Endothelial cell of umbilical vein (primary cell): ENCODE data around the gene TMEM61. TPM values are rescaled to one million over a fixed set of nuclear protein-coding genes. Genes with fewer than 3 reads are reported as not detected.

Experiments used
- BruUV-seq: library from RNA; stranded (reverse); fragments of 400-500 nt; replicated peaks from 2 replicates; lab custom pipeline; 2021; lab: Mats Ljungman, UMichigan
- CTCF ChIA-PET: fragments of 300-600, 350-600 bp; sonication (Branson Sonifier 250); formaldehyde crosslinking; loops from one replicate; lab custom pipeline; 2021; ENCODE audit warnings: antibody characterized with exemption, inconsistent platforms; lab: Charles Lee
- POLR2A ChIA-PET: fragments of 300-600, 350-600 bp; sonication (Branson Sonifier 250); formaldehyde crosslinking; loops from one replicate; lab custom pipeline; 2021; ENCODE audit warnings: antibody characterized with exemption, inconsistent platforms; lab: Charles Lee
- DNase-seq: peaks from one replicate; pipeline ENCODE4 v3.0.0-alpha.2; 2011; ENCODE audit warnings: low read depth, low spot score
- FAIRE-seq: peaks from 2 replicates; lab custom pipeline; 2011; peaks lifted over from hg19 to GRCh38; lab: Jason Lieb, UNC
- H2AFZ ChIP-seq: 2 replicates; pipeline ENCODE4 v1.6.0; 2012; ENCODE audit warnings: low read depth, low read length, control low read depth, inconsistent platforms
- H3K27ac ChIP-seq: 2 replicates; pipeline ENCODE4 v1.5.1; 2011; ENCODE audit warnings: low read depth, mild to moderate bottlenecking, control low read depth, low read length, moderate library complexity; ENCODE audit not compliant: insufficient read depth
- H3K27me3 ChIP-seq, 2 experiments: 2 replicates each; pipeline versions ENCODE4 v1.6.0 to v1.6.1; 2011; ENCODE audit warnings: low read length in 2 of 2, mixed read lengths in 1 of 2; ENCODE audit not compliant: control insufficient read depth in 2 of 2, insufficient read depth in 2 of 2
- H3K36me3 ChIP-seq, 2 experiments: 2 replicates in 1 of 2; 3 replicates in 1 of 2; pipeline ENCODE4 v1.5.1; 2011; ENCODE audit warnings: low read length in 2 of 2, mild to moderate bottlenecking in 1 of 2, moderate library complexity in 1 of 2; ENCODE audit not compliant: control insufficient read depth in 2 of 2, insufficient read depth in 2 of 2; ENCODE audit errors: extremely low read depth in 1 of 2
- H3K4me1 ChIP-seq: 3 replicates; pipeline ENCODE4 v1.5.1; 2011; ENCODE audit warnings: mild to moderate bottlenecking, low read length; ENCODE audit not compliant: control insufficient read depth, insufficient read depth; ENCODE audit errors: extremely low read depth
- H3K4me2 ChIP-seq: 2 replicates; pipeline ENCODE4 v1.6.1; 2011; ENCODE audit warnings: low read length, control low read depth, mixed read lengths; ENCODE audit not compliant: insufficient read depth
- H3K4me3 ChIP-seq, 3 experiments: fragments of 200-600 bp in 1 of 3; sonication (generic), shearing (Covaris generic) in 1 of 3; replicated peaks in 1 of 3; 2 replicates each; pipeline ENCODE4 v1.5.1; 2011 to 2016; ENCODE audit warnings: control low read depth in 3 of 3, low read length in 3 of 3, mild to moderate bottlenecking in 2 of 3, inconsistent platforms in 1 of 3, low read depth in 1 of 3, moderate library complexity in 1 of 3; ENCODE audit not compliant: insufficient read depth in 1 of 3
- H3K79me2 ChIP-seq: 2 replicates; pipeline ENCODE4 v1.6.0; 2012; ENCODE audit warnings: low read length, inconsistent platforms; ENCODE audit not compliant: control insufficient read depth, insufficient read depth
- H3K9ac ChIP-seq: replicated peaks from 2 replicates; pipeline ENCODE3; 2011; ENCODE audit warnings: low read length, control low read depth; ENCODE audit not compliant: insufficient read depth; ENCODE audit errors: extremely low read depth
- H3K9me1 ChIP-seq: replicated peaks from 3 replicates; pipeline ENCODE4 v1.6.0; 2011; ENCODE audit warnings: mild to moderate bottlenecking, low read length; ENCODE audit not compliant: control insufficient read depth, insufficient read depth; ENCODE audit errors: extremely low read depth
- H3K9me3 ChIP-seq: replicated peaks from 2 replicates; pipeline ENCODE4 v1.5.1; 2012; ENCODE audit warnings: low read length, inconsistent platforms; ENCODE audit not compliant: control insufficient read depth, insufficient read depth
- H4K20me1 ChIP-seq: replicated peaks from 2 replicates; pipeline ENCODE3; 2011; ENCODE audit warnings: mild to moderate bottlenecking, low read length; ENCODE audit not compliant: control insufficient read depth, insufficient read depth; ENCODE audit errors: extremely low read depth
- EZH2 ChIP-seq: IDR thresholded peaks from 2 replicates; pipeline ENCODE4 v1.6.1; 2012; ENCODE audit warnings: borderline replicate concordance, low read depth, mild to moderate bottlenecking, moderate library complexity, low read length, inconsistent platforms; ENCODE audit not compliant: severe bottlenecking
- FOS ChIP-seq: IDR thresholded peaks from 2 replicates; pipeline ENCODE4 v1.6.1; 2011; ENCODE audit warnings: mild to moderate bottlenecking, low read length, moderate library complexity, borderline replicate concordance; ENCODE audit not compliant: insufficient read depth
- GATA2 ChIP-seq: IDR thresholded peaks from 2 replicates; pipeline ENCODE4 v1.7.0; 2011; ENCODE audit warnings: low read depth, mild to moderate bottlenecking, moderate library complexity, mixed read lengths, low read length; ENCODE audit not compliant: insufficient read length, insufficient read depth
- JUN ChIP-seq: IDR thresholded peaks from 2 replicates; pipeline ENCODE4 v1.6.1; 2011; ENCODE audit warnings: borderline replicate concordance, low read depth; ENCODE audit not compliant: insufficient read length, insufficient read depth
- MAX ChIP-seq: IDR thresholded peaks from 2 replicates; pipeline ENCODE4 v1.6.1; 2011; ENCODE audit not compliant: insufficient read depth, insufficient read length
- MYC ChIP-seq: IDR thresholded peaks from one replicate; pipeline ENCODE4 v1.6.1; 2011; ENCODE audit warnings: mild to moderate bottlenecking, low read depth, low read length
- POLR2A ChIP-seq: IDR thresholded peaks from 2 replicates; pipeline ENCODE4 v1.6.1; 2012; ENCODE audit warnings: low read depth, mild to moderate bottlenecking, control low read depth, low read length
- POLR2AphosphoS5 ChIP-seq: IDR thresholded peaks from 2 replicates; pipeline ENCODE4 v1.6.1; 2012; ENCODE audit warnings: low read depth, mild to moderate bottlenecking, control low read depth, low read length, moderate library complexity; ENCODE audit not compliant: insufficient read depth
- dilution Hi-C: fragments of 300-500 bp; cut with MboI; formaldehyde crosslinking; loops from one replicate; pipeline ENCODE4 v1.15.0; 2019; ENCODE audit warnings: low sequenced_read_pairs; ENCODE audit not compliant: extremely low pct_ligation_motif_present
- intact Hi-C: fragments of 100-400 bp; cut with micrococcal nuclease; formaldehyde crosslinking; loops from one replicate; pipeline ENCODE4 v1.10.0; 2022
- polyA plus RNA-seq, 4 experiments: library from polyadenylated mRNA; depleted of rRNA in 3 of 4; stranded (reverse) in 3 of 4; unstranded in 1 of 4; fragments of >200 nt; gene quantifications; 2 replicates each; pipeline versions ENCODE4 v1.2.1 to v1.2.3, GENCODE V29; 2011 to 2012; ENCODE audit warnings: missing spikeins in 1 of 4
- total RNA-seq: library from RNA; stranded (reverse); gene quantifications from 2 replicates; pipeline ENCODE4 v1.2.3, GENCODE V29; 2021
- TF ChIP-seq, protein P1 (sequence below), 2 donors: IDR thresholded peaks; 1 replicate in 1 of 2; 2 replicates in 1 of 2; pipeline ENCODE4 v1.5.1; 2011; ENCODE audit warnings: low read length in 2 of 2, mild to moderate bottlenecking in 2 of 2, moderate library complexity in 2 of 2, control low read depth in 1 of 2, inconsistent platforms in 1 of 2, low read depth in 1 of 2; ENCODE audit not compliant: insufficient read depth in 1 of 2; ENCODE audit errors: extremely low read depth in 1 of 2

TMEM61 gene
- total and polyA plus RNA-seq, 2 donors (not counting 3 experiments of a cell fraction or from before 2014, with no cell fraction given): not detected

GRCh38 chr1:54984131-54984842, 3.9 kb downstream of the TMEM61 start:
- no peak overlapping the region for H2AFZ ChIP-seq
- no peaks in the 10 kb centered on the region for H3K4me1 ChIP-seq
- no peaks in the 10 kb centered on the region for H3K79me2 ChIP-seq
- POLR2A ChIA-PET: no interaction called here
- dilution Hi-C loops (no loop called here), intact Hi-C loops (no loop called here)
- DNase-seq (no peak), FAIRE-seq (no peak)
- peaks cover 16 to 19% of the 10 kb centered on the region in 2 experiments for H3K27me3 ChIP-seq
- CTCF ChIA-PET: interaction anchor here (1.2 to 25.0 kb wide), 3 partner anchors 9 to 38 kb away, joined by 4 to 918 read pairs (median 10); no protein-coding TSS in a partner anchor
- no TSS peak for BruUV-seq
- no peak overlapping the region for H3K9ac ChIP-seq
- no peaks in the 10 kb centered on the region for H4K20me1 ChIP-seq
- H3K9me3 ChIP-seq: no peaks in the 10 kb centered on the region
- no peaks in the 10 kb centered on the region for H3K9me1 ChIP-seq
- H3K4me3 ChIP-seq: no peak overlapping the region
- no peak overlapping the region for H3K27ac ChIP-seq
- H3K36me3 ChIP-seq: no peaks in the 10 kb centered on the region
- TF ChIP-seq MAX (no peak), JUN (no peak), EZH2 (no peak), POLR2A (no peak), GATA2 (no peak), POLR2AphosphoS5 (no peak), FOS (no peak), MYC (no peak)
- TF ChIP-seq, protein P1, sequence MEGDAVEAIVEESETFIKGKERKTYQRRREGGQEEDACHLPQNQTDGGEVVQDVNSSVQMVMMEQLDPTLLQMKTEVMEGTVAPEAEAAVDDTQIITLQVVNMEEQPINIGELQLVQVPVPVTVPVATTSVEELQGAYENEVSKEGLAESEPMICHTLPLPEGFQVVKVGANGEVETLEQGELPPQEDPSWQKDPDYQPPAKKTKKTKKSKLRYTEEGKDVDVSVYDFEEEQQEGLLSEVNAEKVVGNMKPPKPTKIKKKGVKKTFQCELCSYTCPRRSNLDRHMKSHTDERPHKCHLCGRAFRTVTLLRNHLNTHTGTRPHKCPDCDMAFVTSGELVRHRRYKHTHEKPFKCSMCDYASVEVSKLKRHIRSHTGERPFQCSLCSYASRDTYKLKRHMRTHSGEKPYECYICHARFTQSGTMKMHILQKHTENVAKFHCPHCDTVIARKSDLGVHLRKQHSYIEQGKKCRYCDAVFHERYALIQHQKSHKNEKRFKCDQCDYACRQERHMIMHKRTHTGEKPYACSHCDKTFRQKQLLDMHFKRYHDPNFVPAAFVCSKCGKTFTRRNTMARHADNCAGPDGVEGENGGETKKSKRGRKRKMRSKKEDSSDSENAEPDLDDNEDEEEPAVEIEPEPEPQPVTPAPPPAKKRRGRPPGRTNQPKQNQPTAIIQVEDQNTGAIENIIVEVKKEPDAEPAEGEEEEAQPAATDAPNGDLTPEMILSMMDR (IDR thresholded peaks at IDR 0.05; ENCODE audit: extremely low read depth in 1 of 2, insufficient read depth in 1 of 2, low read depth in 1 of 2, low read length in 2 of 2): no peak
- no peak overlapping the region for H3K4me2 ChIP-seq
